Transverse colon (tissue), 4 donors: ENCODE results near the gene GALNT10.

Experiments used
- CTCF ChIP-seq, 5 experiments: fragments of 200-600 bp in 3 of 5; fragments of 450-650 bp in 2 of 5; sonication (generic) in 3 of 5; IDR thresholded peaks; 1 replicate in 2 of 5; 2 replicates in 3 of 5; pipeline ENCODE4 v1.5.1; 2016 to 2017; ENCODE audit warnings: antibody characterized with exemption in 5 of 5, inconsistent platforms in 3 of 5, mild to moderate bottlenecking in 2 of 5, moderate library complexity in 1 of 5
- POLR2A ChIP-seq: fragments of 450-650 bp; IDR thresholded peaks from one replicate; pipeline ENCODE4 v1.6.1; 2016; ENCODE audit warnings: antibody characterized with exemption, mild to moderate bottlenecking, moderate library complexity
- POLR2AphosphoS5 ChIP-seq, 3 donors: sonication (generic); formaldehyde crosslinking; IDR thresholded peaks; one replicate each; pipeline ENCODE4 v1.6.1; 2016; ENCODE audit warnings: antibody characterized with exemption in 3 of 3

GRCh38 chr5:154248691-154249090, 58.2 kb downstream of the GALNT10 start:
- TF ChIP-seq CTCF (IDR thresholded peaks at IDR 0.05) (no peak), POLR2A (no peak), POLR2AphosphoS5 (IDR thresholded peaks at IDR 0.05) (no peak)
